ENCODE data around the gene OR10J5.

- TF ChIP-seq, protein P1, sequence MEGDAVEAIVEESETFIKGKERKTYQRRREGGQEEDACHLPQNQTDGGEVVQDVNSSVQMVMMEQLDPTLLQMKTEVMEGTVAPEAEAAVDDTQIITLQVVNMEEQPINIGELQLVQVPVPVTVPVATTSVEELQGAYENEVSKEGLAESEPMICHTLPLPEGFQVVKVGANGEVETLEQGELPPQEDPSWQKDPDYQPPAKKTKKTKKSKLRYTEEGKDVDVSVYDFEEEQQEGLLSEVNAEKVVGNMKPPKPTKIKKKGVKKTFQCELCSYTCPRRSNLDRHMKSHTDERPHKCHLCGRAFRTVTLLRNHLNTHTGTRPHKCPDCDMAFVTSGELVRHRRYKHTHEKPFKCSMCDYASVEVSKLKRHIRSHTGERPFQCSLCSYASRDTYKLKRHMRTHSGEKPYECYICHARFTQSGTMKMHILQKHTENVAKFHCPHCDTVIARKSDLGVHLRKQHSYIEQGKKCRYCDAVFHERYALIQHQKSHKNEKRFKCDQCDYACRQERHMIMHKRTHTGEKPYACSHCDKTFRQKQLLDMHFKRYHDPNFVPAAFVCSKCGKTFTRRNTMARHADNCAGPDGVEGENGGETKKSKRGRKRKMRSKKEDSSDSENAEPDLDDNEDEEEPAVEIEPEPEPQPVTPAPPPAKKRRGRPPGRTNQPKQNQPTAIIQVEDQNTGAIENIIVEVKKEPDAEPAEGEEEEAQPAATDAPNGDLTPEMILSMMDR (IDR thresholded peaks at IDR 0.05), result no peak
- TF ChIP-seq RCOR1 (IDR thresholded peaks at IDR 0.05; ENCODE audit: low read depth, low read length) (no peak), HDAC2 (IDR thresholded peaks at IDR 0.05) (no peak), POLR2A (IDR thresholded peaks at IDR 0.05; ENCODE audit: low read length) (no peak), CEBPB (IDR thresholded peaks at IDR 0.05) (no peak), CHD2 (IDR thresholded peaks at IDR 0.05; ENCODE audit: low read length, partially characterized antibody) (no peak), REST (IDR thresholded peaks at IDR 0.05) (no peak), EHF (CRISPR knock-in tag; IDR thresholded peaks at IDR 0.05) (no peak), FOSL2 (IDR thresholded peaks at IDR 0.05) (no peak), FOSL2 (CRISPR knock-in tag; IDR thresholded peaks at IDR 0.05) (no peak), RAD21 (conservative IDR thresholded peaks at IDR 0.05 in 1 of 2, IDR thresholded peaks at IDR 0.05 in 1 of 2) (no peak), JUNB (IDR thresholded peaks at IDR 0.05) (no peak), SREBF2 (IDR thresholded peaks at IDR 0.05) (no peak)
- TF ChIP-seq, protein P2, sequence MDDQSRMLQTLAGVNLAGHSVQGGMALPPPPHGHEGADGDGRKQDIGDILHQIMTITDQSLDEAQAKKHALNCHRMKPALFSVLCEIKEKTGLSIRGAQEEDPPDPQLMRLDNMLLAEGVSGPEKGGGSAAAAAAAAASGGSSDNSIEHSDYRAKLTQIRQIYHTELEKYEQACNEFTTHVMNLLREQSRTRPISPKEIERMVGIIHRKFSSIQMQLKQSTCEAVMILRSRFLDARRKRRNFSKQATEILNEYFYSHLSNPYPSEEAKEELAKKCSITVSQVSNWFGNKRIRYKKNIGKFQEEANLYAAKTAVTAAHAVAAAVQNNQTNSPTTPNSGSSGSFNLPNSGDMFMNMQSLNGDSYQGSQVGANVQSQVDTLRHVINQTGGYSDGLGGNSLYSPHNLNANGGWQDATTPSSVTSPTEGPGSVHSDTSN (IDR thresholded peaks at IDR 0.05), result no peak
- TF ChIP-seq, protein P3, sequence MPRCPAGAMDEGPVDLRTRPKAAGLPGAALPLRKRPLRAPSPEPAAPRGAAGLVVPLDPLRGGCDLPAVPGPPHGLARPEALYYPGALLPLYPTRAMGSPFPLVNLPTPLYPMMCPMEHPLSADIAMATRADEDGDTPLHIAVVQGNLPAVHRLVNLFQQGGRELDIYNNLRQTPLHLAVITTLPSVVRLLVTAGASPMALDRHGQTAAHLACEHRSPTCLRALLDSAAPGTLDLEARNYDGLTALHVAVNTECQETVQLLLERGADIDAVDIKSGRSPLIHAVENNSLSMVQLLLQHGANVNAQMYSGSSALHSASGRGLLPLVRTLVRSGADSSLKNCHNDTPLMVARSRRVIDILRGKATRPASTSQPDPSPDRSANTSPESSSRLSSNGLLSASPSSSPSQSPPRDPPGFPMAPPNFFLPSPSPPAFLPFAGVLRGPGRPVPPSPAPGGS (IDR thresholded peaks at IDR 0.05), result no peak
These were observed 44.5 kb upstream of the OR10J5 start for GRCh38 chr1:159580340-159580739.
